ENCODE measurements around the gene ALDH1A2.

DNA sequence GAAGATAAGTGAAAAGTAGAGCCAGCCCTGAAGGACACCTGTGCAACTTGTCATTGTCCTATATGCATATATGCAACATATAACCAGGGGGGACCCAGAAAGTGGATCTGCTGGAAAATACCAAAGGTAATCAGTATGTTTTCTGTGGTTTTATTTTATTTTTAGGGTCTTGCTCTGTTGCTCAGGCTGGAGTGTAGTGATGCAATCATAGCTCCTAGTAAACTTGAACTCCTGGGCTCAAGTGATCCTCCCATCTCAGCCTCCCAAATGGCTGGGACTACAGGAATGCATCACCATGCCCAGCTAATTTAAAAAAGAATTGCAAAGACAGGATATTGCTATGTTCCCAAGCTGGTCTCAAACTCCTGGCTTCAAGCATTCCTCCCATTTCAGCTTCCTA, 18.0 kb upstream of the ALDH1A2 start:
- no peak for TF ChIP-seq SUZ12 (IDR thresholded peaks at IDR 0.05)
- no peak for TF ChIP-seq ZNF384 (IDR thresholded peaks at IDR 0.05)
- no peak for TF ChIP-seq TARDBP (IDR thresholded peaks at IDR 0.05)
- TF ChIP-seq ELF4 (IDR thresholded peaks at IDR 0.05): no peak
- no peak for TF ChIP-seq CTBP1 (IDR thresholded peaks at IDR 0.05; ENCODE audit: borderline replicate concordance)
- no peak for TF ChIP-seq BHLHE40 (IDR thresholded peaks at IDR 0.05; ENCODE audit: borderline replicate concordance)
- TF ChIP-seq FOXK2 (IDR thresholded peaks at IDR 0.05): no peak
- no peak for TF ChIP-seq L3MBTL2 (conservative IDR thresholded peaks at IDR 0.05)
- no peak for TF ChIP-seq FOXA1 (IDR thresholded peaks at IDR 0.05)
- TF ChIP-seq ARNT (IDR thresholded peaks at IDR 0.05): no peak
- no peak for TF ChIP-seq FOXM1 (IDR thresholded peaks at IDR 0.05; ENCODE audit: borderline replicate concordance)
- TF ChIP-seq, protein P1, sequence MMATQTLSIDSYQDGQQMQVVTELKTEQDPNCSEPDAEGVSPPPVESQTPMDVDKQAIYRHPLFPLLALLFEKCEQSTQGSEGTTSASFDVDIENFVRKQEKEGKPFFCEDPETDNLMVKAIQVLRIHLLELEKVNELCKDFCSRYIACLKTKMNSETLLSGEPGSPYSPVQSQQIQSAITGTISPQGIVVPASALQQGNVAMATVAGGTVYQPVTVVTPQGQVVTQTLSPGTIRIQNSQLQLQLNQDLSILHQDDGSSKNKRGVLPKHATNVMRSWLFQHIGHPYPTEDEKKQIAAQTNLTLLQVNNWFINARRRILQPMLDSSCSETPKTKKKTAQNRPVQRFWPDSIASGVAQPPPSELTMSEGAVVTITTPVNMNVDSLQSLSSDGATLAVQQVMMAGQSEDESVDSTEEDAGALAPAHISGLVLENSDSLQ (IDR thresholded peaks at IDR 0.05): no peak
- no peak for TF ChIP-seq NFRKB (IDR thresholded peaks at IDR 0.05)
- no peak for TF ChIP-seq SP1 (IDR thresholded peaks at IDR 0.05)
